Nephron progenitor cell (in vitro differentiated cells): Measurements from ENCODE around the gene PAQR7.

Experiments
- DNase-seq: peaks from one replicate; pipeline ENCODE4 v3.0.0; 2021
- H3K27ac Mint-ChIP-seq: 2 replicates; pipeline ENCODE4 v1.8.0; 2021; ENCODE audit warnings: mild to moderate bottlenecking, moderate library complexity, mixed read lengths
- H3K27me3 Mint-ChIP-seq: 2 replicates; pipeline ENCODE4 v1.8.0; 2021; ENCODE audit warnings: mild to moderate bottlenecking, low read depth, mixed read lengths; ENCODE audit not compliant: poor library complexity
- H3K36me3 Mint-ChIP-seq: 2 replicates; pipeline ENCODE4 v1.8.0; 2021; ENCODE audit warnings: low read depth, mixed read lengths
- H3K4me1 Mint-ChIP-seq: 2 replicates; pipeline ENCODE4 v1.8.0; 2021; ENCODE audit warnings: mixed read lengths
- H3K4me3 Mint-ChIP-seq: 2 replicates; pipeline ENCODE4 v1.8.0; 2021; ENCODE audit warnings: mild to moderate bottlenecking, moderate library complexity, mixed read lengths
- H3K9me3 Mint-ChIP-seq: 2 replicates; pipeline ENCODE4 v1.8.0; 2021; ENCODE audit warnings: mild to moderate bottlenecking, moderate library complexity, mixed read lengths
- TF ChIP-seq, protein P1 (sequence below): fragments of 200-600 bp; sonication (generic); IDR thresholded peaks from 2 replicates; pipeline ENCODE4 v1.5.0; 2021; ENCODE audit warnings: antibody characterized with exemption

PAQR7 gene

DNA sequence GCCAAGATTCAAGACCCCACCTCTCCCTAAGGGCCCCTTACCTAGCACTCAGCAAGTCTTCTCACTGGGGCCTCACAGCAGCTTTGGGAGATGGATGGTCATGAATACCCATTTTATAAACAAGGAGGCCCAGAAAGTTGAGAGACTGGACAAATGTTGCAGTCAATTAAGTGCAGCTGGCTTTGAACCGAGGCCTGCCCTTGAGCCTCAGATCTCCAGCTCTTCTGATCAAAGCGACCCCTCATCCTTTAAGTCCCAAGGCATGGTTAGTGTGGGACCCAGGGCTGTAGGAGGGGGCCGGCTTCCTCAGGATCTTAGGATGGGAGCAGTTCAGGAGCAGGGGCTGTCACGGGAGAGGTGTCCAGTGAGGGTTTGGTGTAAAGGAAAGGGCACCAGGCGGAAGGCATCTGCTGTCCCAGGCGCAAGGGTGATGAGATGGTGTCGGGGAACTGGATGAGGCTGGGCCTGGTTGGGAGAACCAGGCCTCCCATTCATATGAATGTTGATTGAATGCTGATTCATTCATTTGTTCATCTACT, 60.9 kb downstream of the PAQR7 start:
- H3K27ac Mint-ChIP-seq, result no peak overlapping the region
- peaks cover 24% of the 10 kb centered on the region for H3K4me1 Mint-ChIP-seq
- DNase-seq, result no peak
- no peaks in the 10 kb centered on the region for H3K27me3 Mint-ChIP-seq
- no peaks in the 10 kb centered on the region for H3K9me3 Mint-ChIP-seq
- no peak overlapping the region for H3K4me3 Mint-ChIP-seq
- H3K36me3 Mint-ChIP-seq, result no peaks in the 10 kb centered on the region
- TF ChIP-seq, protein P1, sequence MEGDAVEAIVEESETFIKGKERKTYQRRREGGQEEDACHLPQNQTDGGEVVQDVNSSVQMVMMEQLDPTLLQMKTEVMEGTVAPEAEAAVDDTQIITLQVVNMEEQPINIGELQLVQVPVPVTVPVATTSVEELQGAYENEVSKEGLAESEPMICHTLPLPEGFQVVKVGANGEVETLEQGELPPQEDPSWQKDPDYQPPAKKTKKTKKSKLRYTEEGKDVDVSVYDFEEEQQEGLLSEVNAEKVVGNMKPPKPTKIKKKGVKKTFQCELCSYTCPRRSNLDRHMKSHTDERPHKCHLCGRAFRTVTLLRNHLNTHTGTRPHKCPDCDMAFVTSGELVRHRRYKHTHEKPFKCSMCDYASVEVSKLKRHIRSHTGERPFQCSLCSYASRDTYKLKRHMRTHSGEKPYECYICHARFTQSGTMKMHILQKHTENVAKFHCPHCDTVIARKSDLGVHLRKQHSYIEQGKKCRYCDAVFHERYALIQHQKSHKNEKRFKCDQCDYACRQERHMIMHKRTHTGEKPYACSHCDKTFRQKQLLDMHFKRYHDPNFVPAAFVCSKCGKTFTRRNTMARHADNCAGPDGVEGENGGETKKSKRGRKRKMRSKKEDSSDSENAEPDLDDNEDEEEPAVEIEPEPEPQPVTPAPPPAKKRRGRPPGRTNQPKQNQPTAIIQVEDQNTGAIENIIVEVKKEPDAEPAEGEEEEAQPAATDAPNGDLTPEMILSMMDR, result no peak

- Mint-ChIP-seq H3K36me3 (peaks cover 3% of the 10 kb centered on the region), H3K4me1 (peaks cover 20% of the 10 kb centered on the region), H3K27ac (no peak overlapping the region), H3K27me3 (no peaks in the 10 kb centered on the region), H3K4me3 (no peak overlapping the region), H3K9me3 (no peaks in the 10 kb centered on the region)
- TF ChIP-seq, protein P1, result no peak
- no peak for DNase-seq
These were observed 61.6 kb downstream of the PAQR7 start for GRCh38 chr1:25813734-25814471.

GRCh38 chr1:25813071-25813733, 62.3 kb downstream of the PAQR7 start:
- no peak overlapping the region for H3K4me3 Mint-ChIP-seq
- peaks cover 3% of the 10 kb centered on the region for H3K27me3 Mint-ChIP-seq
- no peak for DNase-seq
- TF ChIP-seq, protein P1, result no peak
- peaks cover 4% of the 10 kb centered on the region for H3K36me3 Mint-ChIP-seq
- H3K27ac Mint-ChIP-seq, result no peak overlapping the region
- H3K9me3 Mint-ChIP-seq, result no peaks in the 10 kb centered on the region
- peaks cover 13% of the 10 kb centered on the region for H3K4me1 Mint-ChIP-seq
